ENCODE measurements around the gene GFOD1. TPM values are rescaled to one million over a fixed set of nuclear protein-coding genes. Genes with fewer than 3 reads are reported as not detected.

Gene GFOD1
- total RNA-seq, 2 donors from 2014 or later, result 23.8 to 25.3 TPM

DNA sequence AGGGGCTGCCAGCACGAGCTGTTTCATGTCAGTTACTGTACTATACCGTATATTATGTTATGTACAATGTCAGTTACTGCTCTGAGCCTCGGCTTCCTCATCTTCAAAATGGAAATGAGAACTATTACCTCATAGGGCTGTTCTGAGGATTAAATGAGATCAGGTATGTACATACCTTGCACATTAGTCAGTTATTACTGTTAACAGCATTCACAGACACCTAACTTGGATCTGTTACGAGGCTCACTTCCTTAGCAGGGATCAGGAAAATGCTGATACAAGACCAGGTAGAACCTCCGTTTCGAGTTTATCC, 89.4 kb downstream of the GFOD1 start:
- DNase-seq (ENCODE audit: low spot score) (no peak), ATAC-seq (ENCODE audit: insufficient number of reproducible peaks, low FRiP score, low read depth) (no peak)
- no peaks in the 10 kb centered on the region for H3K36me3 ChIP-seq
- no peak overlapping the region for H3K4me3 ChIP-seq
- no peaks in the 10 kb centered on the region for H3K27me3 ChIP-seq (replicated peaks; ENCODE audit: insufficient read depth)
- H3K9me3 ChIP-seq, result no peaks in the 10 kb centered on the region
- no peak overlapping the region for H3K27ac ChIP-seq
- peaks cover 26 to 29% of the 10 kb centered on the region in 2 donors for H3K4me1 ChIP-seq (ENCODE audit: control insufficient read depth in 1 of 2, low read depth in 2 of 2)
- TF ChIP-seq, protein P1, sequence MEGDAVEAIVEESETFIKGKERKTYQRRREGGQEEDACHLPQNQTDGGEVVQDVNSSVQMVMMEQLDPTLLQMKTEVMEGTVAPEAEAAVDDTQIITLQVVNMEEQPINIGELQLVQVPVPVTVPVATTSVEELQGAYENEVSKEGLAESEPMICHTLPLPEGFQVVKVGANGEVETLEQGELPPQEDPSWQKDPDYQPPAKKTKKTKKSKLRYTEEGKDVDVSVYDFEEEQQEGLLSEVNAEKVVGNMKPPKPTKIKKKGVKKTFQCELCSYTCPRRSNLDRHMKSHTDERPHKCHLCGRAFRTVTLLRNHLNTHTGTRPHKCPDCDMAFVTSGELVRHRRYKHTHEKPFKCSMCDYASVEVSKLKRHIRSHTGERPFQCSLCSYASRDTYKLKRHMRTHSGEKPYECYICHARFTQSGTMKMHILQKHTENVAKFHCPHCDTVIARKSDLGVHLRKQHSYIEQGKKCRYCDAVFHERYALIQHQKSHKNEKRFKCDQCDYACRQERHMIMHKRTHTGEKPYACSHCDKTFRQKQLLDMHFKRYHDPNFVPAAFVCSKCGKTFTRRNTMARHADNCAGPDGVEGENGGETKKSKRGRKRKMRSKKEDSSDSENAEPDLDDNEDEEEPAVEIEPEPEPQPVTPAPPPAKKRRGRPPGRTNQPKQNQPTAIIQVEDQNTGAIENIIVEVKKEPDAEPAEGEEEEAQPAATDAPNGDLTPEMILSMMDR (IDR thresholded peaks at IDR 0.05), result no peak

- H3K9me3 ChIP-seq, result no peaks in the 10 kb centered on the region
- H3K4me1 ChIP-seq (ENCODE audit: control insufficient read depth in 1 of 2, low read depth in 2 of 2), result peaks cover 26 to 29% of the 10 kb centered on the region in 2 donors
- no peak overlapping the region for H3K27ac ChIP-seq
- DNase-seq (ENCODE audit: low spot score) (no peak), ATAC-seq (ENCODE audit: insufficient number of reproducible peaks, low FRiP score, low read depth) (no peak)
- no peaks in the 10 kb centered on the region for H3K36me3 ChIP-seq
- H3K4me3 ChIP-seq, result no peak overlapping the region
- H3K27me3 ChIP-seq (replicated peaks; ENCODE audit: insufficient read depth), result no peaks in the 10 kb centered on the region
- TF ChIP-seq, protein P1 (IDR thresholded peaks at IDR 0.05), result no peak
Observed at GRCh38 chr6:13397359-13398068, 89.9 kb downstream of the GFOD1 start.

GRCh38 chr6:13396241-13396792, 91.1 kb downstream of the GFOD1 start:
- H3K4me3 ChIP-seq, result no peak overlapping the region
- no peak for DNase-seq (ENCODE audit: low spot score)
- H3K27me3 ChIP-seq (replicated peaks; ENCODE audit: insufficient read depth), result no peaks in the 10 kb centered on the region
- H3K36me3 ChIP-seq, result no peaks in the 10 kb centered on the region
- TF ChIP-seq, protein P1 (IDR thresholded peaks at IDR 0.05), result no peak
- peaks cover 26 to 29% of the 10 kb centered on the region in 2 donors for H3K4me1 ChIP-seq (ENCODE audit: control insufficient read depth in 1 of 2, low read depth in 2 of 2)
- peak; percentile 22 for ATAC-seq (ENCODE audit: insufficient number of reproducible peaks, low FRiP score, low read depth)
- H3K9me3 ChIP-seq, result no peaks in the 10 kb centered on the region
- peak overlapping the region in 1 of 2 donors; percentile 34 for H3K27ac ChIP-seq

DNA sequence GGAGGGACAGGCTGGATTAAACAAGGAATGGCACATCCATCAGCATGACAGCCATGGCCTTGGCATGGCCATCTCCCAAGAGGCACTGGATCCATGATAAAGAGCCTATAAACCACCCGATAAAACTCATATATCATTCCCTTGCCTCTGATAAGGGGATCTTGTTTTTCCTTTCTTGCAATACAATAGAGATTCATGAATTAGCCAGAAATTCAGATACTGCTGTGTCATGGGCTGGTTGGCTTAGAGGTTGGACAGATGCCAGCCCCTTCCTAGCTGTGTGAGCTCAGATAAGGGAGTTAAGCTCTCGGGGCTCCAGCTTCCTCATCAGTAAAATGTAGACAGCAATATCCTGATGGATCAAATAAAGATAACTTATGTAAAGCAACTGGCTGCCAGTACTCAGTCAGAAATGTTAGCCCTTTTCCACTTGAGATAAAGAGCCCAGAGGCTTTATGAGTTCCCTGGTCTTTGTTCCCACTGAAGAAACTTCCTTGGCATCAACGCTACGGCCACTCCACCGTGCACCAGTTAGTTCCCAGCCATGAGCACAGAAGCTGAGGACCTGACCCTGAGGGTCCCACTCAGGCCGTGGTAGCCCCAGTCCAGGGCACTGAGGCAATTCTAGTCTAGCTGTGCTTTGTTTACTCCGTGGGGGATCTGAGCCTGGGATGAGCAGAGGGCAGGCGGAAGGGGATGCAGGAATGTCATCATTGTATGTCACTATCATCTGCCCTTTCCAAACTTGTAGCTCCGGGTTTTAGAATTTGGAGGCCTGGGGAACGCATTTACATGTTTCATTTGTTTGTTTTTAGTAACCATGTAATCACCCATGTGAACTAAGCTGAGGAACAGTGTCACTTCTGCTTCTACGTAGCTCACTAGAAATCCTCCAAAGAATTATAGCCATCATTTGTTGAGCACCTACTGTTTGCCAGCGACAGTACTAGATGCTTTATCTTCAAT, 91.8 kb downstream of the GFOD1 start:
- no peaks in the 10 kb centered on the region for H3K27me3 ChIP-seq (replicated peaks; ENCODE audit: insufficient read depth)
- no peak for ATAC-seq (ENCODE audit: insufficient number of reproducible peaks, low FRiP score, low read depth)
- peak; percentile 58 for DNase-seq (ENCODE audit: low spot score)
- TF ChIP-seq, protein P1 (IDR thresholded peaks at IDR 0.05), result no peak
- peak overlapping the region; percentile 41 for H3K4me3 ChIP-seq
- no peaks in the 10 kb centered on the region for H3K9me3 ChIP-seq
- peaks cover 26 to 29% of the 10 kb centered on the region in 2 donors for H3K4me1 ChIP-seq (ENCODE audit: control insufficient read depth in 1 of 2, low read depth in 2 of 2)
- H3K27ac ChIP-seq, result peak overlapping the region in 1 of 2 donors; percentile 34
- H3K36me3 ChIP-seq, result no peaks in the 10 kb centered on the region

GRCh38 chr6:13392462-13392861, 94.9 kb downstream of the GFOD1 start:
- no peaks in the 10 kb centered on the region for H3K36me3 ChIP-seq
- H3K27me3 ChIP-seq (replicated peaks; ENCODE audit: insufficient read depth), result no peaks in the 10 kb centered on the region
- ATAC-seq (ENCODE audit: insufficient number of reproducible peaks, low FRiP score, low read depth) (no peak), DNase-seq (ENCODE audit: low spot score) (no peak)
- peaks cover 25 to 29% of the 10 kb centered on the region in 2 donors for H3K4me1 ChIP-seq (ENCODE audit: control insufficient read depth in 1 of 2, low read depth in 2 of 2)
- no peak overlapping the region for H3K27ac ChIP-seq
- TF ChIP-seq, protein P1 (IDR thresholded peaks at IDR 0.05), result no peak
- H3K9me3 ChIP-seq, result no peaks in the 10 kb centered on the region
- H3K4me3 ChIP-seq, result no peak overlapping the region
